Measurements from ENCODE around the gene CUL9. TPM values are rescaled to one million over a fixed set of nuclear protein-coding genes. Genes with fewer than 3 reads are reported as not detected.

Gene CUL9
- total and polyA plus RNA-seq, 3 donors from 2014 or later, result 90.6 to 110 (median 101) TPM

DNA sequence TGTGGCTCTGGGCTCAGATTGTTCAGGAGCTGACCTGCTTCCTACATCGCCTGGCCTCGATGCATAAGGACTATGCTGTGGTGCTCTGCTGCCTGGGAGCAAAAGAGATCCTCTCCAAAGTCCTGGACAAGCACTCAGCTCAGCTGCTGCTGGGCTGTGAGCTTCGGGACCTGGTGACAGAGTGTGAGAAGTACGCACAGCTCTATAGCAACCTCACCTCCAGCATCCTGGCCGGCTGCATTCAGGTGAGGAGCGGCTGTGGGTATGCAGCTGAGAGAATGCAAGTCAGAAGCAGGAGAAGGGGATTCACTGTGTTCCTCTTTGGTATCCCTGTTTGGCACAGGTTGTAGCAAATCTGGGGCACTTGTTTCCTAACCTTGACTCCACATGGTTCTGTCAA lies 17.9 kb downstream of the CUL9 start:
- no peaks in the 10 kb centered on the region for H3K4me1 ChIP-seq
- 88 to 90% methylated on average over 6 of the region's 6 CpGs for WGBS, 2 donors
- no peak overlapping the region for H3K4me3 ChIP-seq
- no peak overlapping the region for H3K27ac ChIP-seq
- no peaks in the 10 kb centered on the region for H3K27me3 ChIP-seq
- intact Hi-C loops (cut with DNase I; ENCODE audit: low total_unique reads), result no loop called here
- no peak for TF ChIP-seq POLR2A (IDR thresholded peaks at IDR 0.05)
- TF ChIP-seq, protein P1, sequence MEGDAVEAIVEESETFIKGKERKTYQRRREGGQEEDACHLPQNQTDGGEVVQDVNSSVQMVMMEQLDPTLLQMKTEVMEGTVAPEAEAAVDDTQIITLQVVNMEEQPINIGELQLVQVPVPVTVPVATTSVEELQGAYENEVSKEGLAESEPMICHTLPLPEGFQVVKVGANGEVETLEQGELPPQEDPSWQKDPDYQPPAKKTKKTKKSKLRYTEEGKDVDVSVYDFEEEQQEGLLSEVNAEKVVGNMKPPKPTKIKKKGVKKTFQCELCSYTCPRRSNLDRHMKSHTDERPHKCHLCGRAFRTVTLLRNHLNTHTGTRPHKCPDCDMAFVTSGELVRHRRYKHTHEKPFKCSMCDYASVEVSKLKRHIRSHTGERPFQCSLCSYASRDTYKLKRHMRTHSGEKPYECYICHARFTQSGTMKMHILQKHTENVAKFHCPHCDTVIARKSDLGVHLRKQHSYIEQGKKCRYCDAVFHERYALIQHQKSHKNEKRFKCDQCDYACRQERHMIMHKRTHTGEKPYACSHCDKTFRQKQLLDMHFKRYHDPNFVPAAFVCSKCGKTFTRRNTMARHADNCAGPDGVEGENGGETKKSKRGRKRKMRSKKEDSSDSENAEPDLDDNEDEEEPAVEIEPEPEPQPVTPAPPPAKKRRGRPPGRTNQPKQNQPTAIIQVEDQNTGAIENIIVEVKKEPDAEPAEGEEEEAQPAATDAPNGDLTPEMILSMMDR (IDR thresholded peaks at IDR 0.05), result no peak
- DNase-seq, result no peak
- no peaks in the 10 kb centered on the region for H3K9me3 ChIP-seq
- H3K36me3 ChIP-seq (ENCODE audit: low read depth, missing control alignments), result peaks cover 3% of the 10 kb centered on the region

DNA sequence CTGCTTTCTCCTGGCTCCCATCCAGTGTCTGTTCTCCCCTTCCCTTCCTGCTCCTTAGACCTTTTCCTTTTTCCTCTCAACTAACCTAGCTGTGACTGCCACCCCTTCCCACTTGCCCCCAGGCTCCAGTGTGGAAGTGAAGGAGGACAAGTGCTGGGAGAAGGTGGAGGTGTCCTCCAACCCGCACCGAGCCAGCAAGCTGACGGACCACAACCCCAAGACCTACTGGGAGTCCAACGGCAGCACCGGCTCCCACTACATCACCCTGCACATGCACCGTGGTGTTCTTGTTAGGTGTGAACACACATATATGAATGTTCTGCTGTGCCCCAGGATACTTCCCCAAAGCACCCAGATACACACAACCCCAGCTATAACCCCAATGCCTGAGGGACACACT lies 18.5 kb downstream of the CUL9 start:
- Histone ChIP-seq H3K4me1 (no peaks in the 10 kb centered on the region), H3K27ac (no peak overlapping the region), H3K27me3 (no peaks in the 10 kb centered on the region), H3K4me3 (no peak overlapping the region), H3K9me3 (no peaks in the 10 kb centered on the region), H3K36me3 (ENCODE audit: low read depth, missing control alignments) (peaks cover 3% of the 10 kb centered on the region)
- no peak for DNase-seq
- WGBS, 2 donors, result 83 to 85% methylated on average over 6 of the region's 6 CpGs
- TF ChIP-seq, protein P1 (IDR thresholded peaks at IDR 0.05), result no peak
- TF ChIP-seq POLR2A (IDR thresholded peaks at IDR 0.05), result no peak
- intact Hi-C loops (cut with DNase I; ENCODE audit: low total_unique reads), result no loop called here

DNA sequence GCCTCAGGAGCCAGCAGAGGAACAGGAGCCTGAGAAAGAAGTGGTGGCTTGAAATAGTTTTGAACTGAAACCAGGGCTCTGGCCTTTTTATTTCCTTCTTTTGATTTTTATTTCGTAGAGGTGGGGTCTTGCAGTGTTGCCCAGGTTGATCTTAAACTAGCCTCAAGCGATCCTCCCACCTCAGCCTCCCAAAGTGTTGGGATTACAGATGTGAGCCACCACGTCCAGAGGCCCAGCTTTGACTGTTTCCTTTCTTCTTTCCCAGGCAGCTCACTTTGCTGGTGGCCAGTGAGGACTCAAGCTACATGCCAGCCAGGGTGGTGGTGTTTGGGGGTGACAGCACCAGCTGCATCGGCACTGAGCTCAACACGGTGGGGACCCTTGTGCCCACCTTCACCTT lies 20.5 kb downstream of the CUL9 start:
- Histone ChIP-seq H3K4me3 (no peak overlapping the region), H3K9me3 (no peaks in the 10 kb centered on the region), H3K27ac (no peak overlapping the region), H3K36me3 (ENCODE audit: low read depth, missing control alignments) (peaks cover 3% of the 10 kb centered on the region), H3K27me3 (no peaks in the 10 kb centered on the region), H3K4me1 (no peaks in the 10 kb centered on the region)
- WGBS, 2 donors, result 77 to 90% methylated on average over 5 of the region's 5 CpGs
- TF ChIP-seq, protein P1 (IDR thresholded peaks at IDR 0.05), result no peak
- no peak for TF ChIP-seq POLR2A (IDR thresholded peaks at IDR 0.05)
- intact Hi-C loops (cut with DNase I; ENCODE audit: low total_unique reads), result no loop called here
- no peak for DNase-seq

DNA sequence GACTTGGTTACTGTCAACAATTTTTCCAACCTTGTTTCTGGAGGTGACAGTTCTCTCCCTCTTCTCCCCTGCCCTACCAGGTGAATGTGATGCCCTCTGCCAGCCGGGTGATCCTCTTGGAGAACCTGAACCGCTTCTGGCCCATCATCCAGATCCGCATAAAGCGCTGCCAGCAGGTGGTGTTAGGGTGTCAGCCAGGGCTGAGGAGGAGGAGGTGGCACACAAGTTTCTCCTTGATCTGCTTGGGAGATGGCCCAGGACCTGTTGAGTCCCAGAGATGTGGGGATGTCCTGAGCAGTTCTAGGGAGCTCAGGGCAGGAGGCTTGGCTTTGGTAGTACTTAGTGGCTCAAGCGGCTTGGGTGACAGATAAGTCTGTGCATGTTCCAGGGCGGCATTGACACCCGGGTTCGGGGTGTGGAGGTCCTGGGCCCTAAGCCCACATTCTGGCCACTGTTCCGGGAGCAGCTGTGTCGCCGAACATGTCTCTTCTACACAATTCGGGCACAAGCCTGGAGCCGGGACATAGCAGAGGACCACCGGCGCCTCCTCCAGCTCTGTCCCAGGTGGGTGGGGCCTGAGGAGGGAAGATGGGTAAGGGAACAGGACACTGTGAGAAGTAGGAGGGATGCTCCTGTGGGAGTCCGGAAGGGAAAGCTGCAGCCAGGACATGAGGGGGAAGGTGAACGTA lies 21.2 kb downstream of the CUL9 start:
- 91 to 97% methylated on average over 15 to 17 of the region's 17 CpGs for WGBS, 2 donors
- intact Hi-C loops (cut with DNase I; ENCODE audit: low total_unique reads), result no loop called here
- H3K36me3 ChIP-seq (ENCODE audit: low read depth, missing control alignments), result peaks cover 3% of the 10 kb centered on the region
- no peak overlapping the region for H3K27ac ChIP-seq
- DNase-seq, result no peak
- H3K4me1 ChIP-seq, result no peaks in the 10 kb centered on the region
- H3K27me3 ChIP-seq, result no peaks in the 10 kb centered on the region
- no peak for TF ChIP-seq POLR2A (IDR thresholded peaks at IDR 0.05)
- TF ChIP-seq, protein P1 (IDR thresholded peaks at IDR 0.05), result no peak
- H3K4me3 ChIP-seq, result no peak overlapping the region
- H3K9me3 ChIP-seq, result no peaks in the 10 kb centered on the region

DNA sequence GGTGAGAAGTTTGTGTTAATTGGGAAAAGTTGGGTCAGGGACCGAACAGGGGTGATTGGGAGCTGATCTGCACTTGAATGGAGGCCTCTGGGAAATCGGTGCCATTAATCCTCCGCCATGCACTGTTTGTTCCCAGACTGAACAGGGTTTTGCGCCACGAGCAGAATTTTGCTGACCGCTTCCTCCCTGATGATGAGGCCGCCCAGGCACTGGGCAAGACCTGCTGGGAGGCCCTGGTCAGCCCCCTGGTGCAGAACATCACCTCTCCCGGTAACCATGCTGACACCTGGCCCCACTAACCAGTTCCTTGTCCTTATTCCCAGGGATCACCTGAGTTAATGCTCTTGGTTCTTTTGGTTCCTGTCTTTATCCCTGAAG lies 21.7 kb downstream of the CUL9 start:
- no peak overlapping the region for H3K27ac ChIP-seq
- H3K36me3 ChIP-seq (ENCODE audit: low read depth, missing control alignments), result peaks cover 3% of the 10 kb centered on the region
- H3K27me3 ChIP-seq, result no peaks in the 10 kb centered on the region
- no peaks in the 10 kb centered on the region for H3K4me1 ChIP-seq
- 95% methylated on average over 8 of the region's 8 CpGs for WGBS, 2 donors
- no peak for DNase-seq
- intact Hi-C loops (cut with DNase I; ENCODE audit: low total_unique reads), result no loop called here
- H3K4me3 ChIP-seq, result no peak overlapping the region
- H3K9me3 ChIP-seq, result no peaks in the 10 kb centered on the region
- TF ChIP-seq POLR2A (IDR thresholded peaks at IDR 0.05), result no peak
- TF ChIP-seq, protein P1 (IDR thresholded peaks at IDR 0.05), result no peak

Measured in testis (tissue), 3 donors.